Measurements from ENCODE around the gene RNF8.
"Not testable (repeated sequence)": the region's sequence is repeated elsewhere in the genome, so short reads cannot be mapped to it uniquely, and the experiment has no call there.

The RNF8 gene

GRCh38 chr6:37321516-37322415 is 32.0 kb upstream of the RNF8 start:
- no peak for DNase-seq

GRCh38 chr6:37323580-37323979 is 30.2 kb upstream of the RNF8 start:
- no peak for DNase-seq

- no peak for DNase-seq
Measured at GRCh38 chr6:37324131-37325033, 29.4 kb upstream of the RNF8 start.

GRCh38 chr6:37330345-37330744 is 23.4 kb upstream of the RNF8 start:
- DNase-seq = not testable (repeated sequence)

- DNase-seq = no peak
Measured at GRCh38 chr6:37331047-37331446, 22.7 kb upstream of the RNF8 start.

GRCh38 chr6:37332894-37333293 is 20.9 kb upstream of the RNF8 start:
- no peak for DNase-seq

- no peak for DNase-seq
Measured at GRCh38 chr6:37334047-37334446, 19.7 kb upstream of the RNF8 start.

GRCh38 chr6:37338317-37338716 is 15.5 kb upstream of the RNF8 start:
- not testable (repeated sequence) for DNase-seq

- no peak for DNase-seq
Measured at GRCh38 chr6:37338745-37339255, 15.0 kb upstream of the RNF8 start.

- no peak for DNase-seq
Measured at GRCh38 chr6:37339741-37340638, 13.8 kb upstream of the RNF8 start.

- DNase-seq = no peak
Measured at GRCh38 chr6:37340639-37340943, 13.2 kb upstream of the RNF8 start.

- DNase-seq = no peak
Measured at GRCh38 chr6:37343248-37343647, 10.5 kb upstream of the RNF8 start.

GRCh38 chr6:37344308-37344707 is 9.5 kb upstream of the RNF8 start:
- DNase-seq = no peak

GRCh38 chr6:37345804-37346203 is 8.0 kb upstream of the RNF8 start:
- DNase-seq = not testable (repeated sequence)

GRCh38 chr6:37347177-37347576 is 6.6 kb upstream of the RNF8 start:
- no peak for DNase-seq

- DNase-seq = no peak
Measured at GRCh38 chr6:37347670-37348111, 6.1 kb upstream of the RNF8 start.

- no peak for DNase-seq
Measured at GRCh38 chr6:37351027-37351426, 2.8 kb upstream of the RNF8 start.

- DNase-seq = no peak
Measured at GRCh38 chr6:37352384-37352783, 1.4 kb upstream of the RNF8 start.

- DNase-seq = no peak
Measured at GRCh38 chr6:37354526-37355384, 972 bp downstream of the RNF8 start.

- DNase-seq = no peak
Measured at GRCh38 chr6:37357288-37357687, 3.5 kb downstream of the RNF8 start.

- DNase-seq = no peak
Measured at GRCh38 chr6:37357860-37358259, 4.1 kb downstream of the RNF8 start.

- no peak for DNase-seq
Measured at GRCh38 chr6:37359039-37359438, 5.3 kb downstream of the RNF8 start.

Data from CD4-positive, alpha-beta T cell treated with Interferon gamma for 1 hour (primary cell).